Activated T-cell treated with anti-CD3 and anti-CD28 coated beads, Interleukin-2, amount 50 U/mL, for 24 hours (primary cell): Measurements from ENCODE around the gene SLC39A7.

Source experiments
- DNase-seq: peaks from one replicate; pipeline ENCODE4 v3.0.0-alpha.2; 2020
- H3K27ac Mint-ChIP-seq: 2 replicates; pipeline ENCODE4 v1.8.0; 2020; ENCODE audit warnings: mild to moderate bottlenecking, mixed read lengths
- H3K27me3 Mint-ChIP-seq: 2 replicates; pipeline ENCODE4 v1.8.0; 2020; ENCODE audit warnings: mixed read lengths
- H3K36me3 Mint-ChIP-seq: 2 replicates; pipeline ENCODE4 v1.8.0; 2020; ENCODE audit warnings: low read depth, mixed read lengths
- H3K4me1 Mint-ChIP-seq: 2 replicates; pipeline ENCODE4 v1.8.0; 2020; ENCODE audit warnings: low read depth, mixed read lengths
- H3K4me3 Mint-ChIP-seq: 2 replicates; pipeline ENCODE4 v1.8.0; 2020; ENCODE audit warnings: mild to moderate bottlenecking, moderate library complexity, mixed read lengths
- H3K9me3 Mint-ChIP-seq: 2 replicates; pipeline ENCODE4 v1.8.0; 2020; ENCODE audit warnings: mixed read lengths

SLC39A7 gene

DNA sequence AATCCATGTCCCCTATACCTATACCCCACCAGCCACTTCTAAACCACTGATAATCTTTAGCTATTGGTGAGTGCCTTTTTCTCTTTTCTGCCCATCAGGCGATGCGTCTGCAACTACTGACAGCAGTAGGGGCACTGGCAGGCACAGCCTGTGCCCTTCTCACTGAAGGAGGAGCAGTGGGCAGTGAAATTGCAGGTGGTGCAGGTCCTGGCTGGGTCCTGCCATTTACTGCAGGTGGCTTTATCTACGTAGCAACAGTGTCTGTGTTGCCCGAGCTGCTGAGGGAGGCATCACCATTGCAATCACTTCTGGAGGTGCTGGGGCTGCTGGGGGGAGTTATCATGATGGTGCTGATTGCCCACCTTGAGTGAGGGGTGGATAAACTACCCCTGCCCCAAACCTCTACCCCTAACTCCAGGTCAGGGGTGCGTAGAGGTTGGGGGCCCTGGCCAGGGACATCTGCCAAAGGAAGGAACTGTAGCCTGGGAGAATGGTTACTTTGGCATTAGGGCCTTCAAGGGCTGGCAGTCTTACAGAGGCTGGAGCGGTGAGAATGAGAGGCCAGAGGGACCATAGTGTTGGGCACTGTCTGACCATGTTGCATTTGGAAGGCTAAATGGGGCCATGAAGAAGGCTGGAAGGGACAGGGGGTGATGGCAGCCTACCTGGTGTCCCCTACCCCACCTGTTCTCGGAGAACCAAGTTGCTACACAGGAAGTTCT, 2.9 kb downstream of the SLC39A7 start:
- peaks cover 67% of the 10 kb centered on the region for H3K4me1 Mint-ChIP-seq
- no peaks in the 10 kb centered on the region for H3K27me3 Mint-ChIP-seq
- peak overlapping the region; percentile 98 for H3K4me3 Mint-ChIP-seq
- H3K36me3 Mint-ChIP-seq = peaks cover 65% of the 10 kb centered on the region
- no peak for DNase-seq
- no peaks in the 10 kb centered on the region for H3K9me3 Mint-ChIP-seq
- peak overlapping the region; percentile 99 for H3K27ac Mint-ChIP-seq

DNA sequence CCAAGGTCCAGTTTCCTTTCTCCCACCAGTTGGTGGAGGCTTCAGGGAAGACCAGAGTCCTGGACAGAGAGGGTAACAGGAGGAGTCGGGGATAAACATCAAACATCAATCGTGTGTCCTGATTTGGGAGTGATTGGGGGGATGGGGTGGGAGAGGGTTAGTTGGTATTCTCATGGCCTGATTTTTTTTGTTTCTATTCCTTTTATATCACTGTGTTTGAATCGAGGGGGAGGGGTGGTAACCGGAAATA, 3.4 kb downstream of the SLC39A7 start:
- Mint-ChIP-seq H3K27me3 (no peaks in the 10 kb centered on the region), H3K36me3 (peaks cover 67% of the 10 kb centered on the region), H3K4me1 (peaks cover 66% of the 10 kb centered on the region), H3K4me3 (peak overlapping the region; percentile 83), H3K27ac (peak overlapping the region; percentile 99), H3K9me3 (no peaks in the 10 kb centered on the region)
- DNase-seq = no peak

DNA sequence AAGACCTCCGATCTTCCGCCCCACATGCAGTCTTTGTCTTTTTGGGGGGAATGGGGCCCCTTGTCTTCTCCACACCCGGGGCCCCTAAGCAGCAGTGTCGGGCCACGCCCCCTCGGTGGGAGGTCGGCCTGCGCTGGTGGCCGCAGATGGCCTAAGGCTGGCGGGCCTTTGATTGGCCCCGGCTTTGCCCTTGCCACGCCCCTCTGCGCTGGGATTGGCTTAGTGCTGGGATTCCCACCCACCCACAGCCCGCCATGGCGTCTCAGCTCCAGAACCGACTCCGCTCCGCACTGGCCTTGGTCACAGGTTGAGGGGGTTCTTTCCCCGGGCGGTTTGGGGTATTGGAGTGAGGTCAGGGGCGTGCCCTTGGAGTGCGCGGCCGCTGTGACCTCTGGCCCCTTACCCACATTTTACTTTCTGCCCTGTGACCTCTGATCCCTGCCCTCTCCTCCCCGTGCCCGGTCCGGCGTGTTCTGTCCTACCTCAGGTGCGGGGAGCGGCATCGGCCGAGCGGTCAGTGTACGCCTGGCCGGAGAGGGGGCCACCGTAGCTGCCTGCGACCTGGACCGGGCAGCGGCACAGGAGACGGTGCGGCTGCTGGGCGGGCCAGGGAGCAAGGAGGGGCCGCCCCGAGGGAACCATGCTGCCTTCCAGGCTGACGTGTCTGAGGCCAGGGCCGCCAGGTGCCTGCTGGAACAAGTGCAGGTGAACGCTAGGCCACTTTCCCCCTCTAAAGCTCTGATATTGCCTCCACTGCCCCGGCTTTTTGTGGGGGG, 3.9 kb downstream of the SLC39A7 start, which contains the start of gene HSD17B8:
TSS of gene HSD17B8 (plus strand) at position 241 of the 776 bp plus-strand sequence. CDS start at position 255, 14 bp downstream.
- Mint-ChIP-seq H3K9me3 (no peaks in the 10 kb centered on the region), H3K4me1 (peaks cover 66% of the 10 kb centered on the region), H3K27ac (peak within 1 kb of the TSS; percentile 99), H3K27me3 (no peaks in the 10 kb centered on the region), H3K36me3 (peaks cover 68% of the 10 kb centered on the region), H3K4me3 (peak within 1 kb of the TSS; percentile 83)
- peak; percentile 94 for DNase-seq

GRCh38 chr6:33205191-33206026, 4.7 kb downstream of the SLC39A7 start:
- peak; percentile 75 for DNase-seq
- Mint-ChIP-seq H3K4me1 (peaks cover 73% of the 10 kb centered on the region), H3K4me3 (peak overlapping the region; percentile 83), H3K9me3 (no peaks in the 10 kb centered on the region), H3K36me3 (peaks cover 71% of the 10 kb centered on the region), H3K27me3 (no peaks in the 10 kb centered on the region), H3K27ac (peak overlapping the region; percentile 99)

DNA sequence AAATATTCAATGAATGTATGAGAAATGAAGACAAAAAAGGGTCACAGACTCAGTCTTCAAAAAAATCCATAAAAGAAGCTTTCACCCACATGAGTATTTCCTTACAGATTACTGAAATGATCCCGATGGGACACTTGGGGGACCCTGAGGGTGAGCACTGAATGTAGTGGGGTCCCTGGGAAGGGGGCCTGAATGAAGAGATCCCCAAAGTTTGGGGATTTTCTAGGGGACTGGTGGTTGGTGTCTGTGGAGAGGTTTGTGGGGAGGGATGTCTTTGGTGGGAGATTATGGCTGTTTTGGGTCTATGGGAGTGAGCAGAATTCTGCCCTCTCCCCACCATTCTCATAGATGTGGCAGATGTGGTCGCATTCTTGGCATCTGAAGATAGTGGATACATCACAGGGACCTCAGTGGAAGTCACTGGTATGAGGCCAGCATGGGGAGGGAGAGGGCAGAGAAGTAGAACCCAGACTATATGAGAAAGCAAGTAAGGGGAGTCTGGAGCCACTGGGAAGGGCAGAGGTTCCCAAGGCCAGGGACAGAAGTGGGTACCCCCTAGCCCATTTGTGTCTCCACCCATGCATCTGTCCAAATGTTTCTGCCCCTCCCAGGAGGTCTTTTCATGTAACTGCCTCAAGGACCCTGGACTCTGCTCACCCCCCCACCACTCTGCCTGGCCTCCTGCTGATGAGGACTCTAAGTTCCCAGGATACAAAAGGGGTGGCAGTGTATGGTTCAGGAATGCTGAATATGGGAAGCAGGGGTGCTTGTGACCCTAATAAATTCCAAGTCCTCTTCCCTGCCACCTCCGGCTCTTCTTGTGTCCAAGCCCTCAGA, 5.6 kb downstream of the SLC39A7 start:
- Mint-ChIP-seq H3K4me3 (peak overlapping the region; percentile 83), H3K4me1 (peaks cover 71% of the 10 kb centered on the region), H3K27ac (peak overlapping the region; percentile 99), H3K36me3 (peaks cover 70% of the 10 kb centered on the region), H3K27me3 (no peaks in the 10 kb centered on the region), H3K9me3 (no peaks in the 10 kb centered on the region)
- DNase-seq = no peak

DNA sequence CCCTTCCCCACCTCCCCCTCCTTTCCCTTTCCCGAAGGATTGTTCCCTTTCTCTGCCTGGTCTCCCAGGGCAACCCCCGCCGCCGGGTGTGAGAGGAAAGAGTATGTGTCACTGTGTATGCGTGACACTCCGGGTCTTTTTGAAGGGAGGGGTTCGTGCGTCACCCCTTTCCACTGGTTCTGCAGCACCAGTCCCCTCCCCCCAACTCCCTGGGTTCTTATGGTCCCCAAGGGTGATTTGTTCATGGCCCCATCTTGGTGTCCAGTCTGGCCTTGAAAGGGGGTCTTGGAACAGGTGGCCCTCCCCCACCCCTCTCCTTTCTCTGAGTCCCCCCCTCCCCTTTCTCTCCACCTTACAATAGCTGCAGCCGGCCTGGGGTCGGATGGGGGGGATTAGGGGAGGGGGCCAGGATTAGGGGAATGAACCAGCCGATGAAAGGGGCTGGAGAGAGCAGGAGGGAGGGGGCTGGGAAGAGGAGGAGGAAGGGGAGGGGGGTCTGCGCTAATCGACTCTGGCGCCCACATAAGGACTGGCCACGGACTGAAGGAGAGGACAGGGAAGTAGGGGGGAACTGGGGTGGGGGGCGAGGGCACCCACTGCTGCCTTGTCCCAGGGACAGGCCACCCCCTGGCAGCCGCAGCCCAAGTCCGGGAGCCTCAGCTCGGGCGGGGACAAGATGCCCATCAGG, 6.3 kb downstream of the SLC39A7 start:
- Mint-ChIP-seq H3K27ac (peak overlapping the region; percentile 99), H3K4me3 (peak overlapping the region; percentile 83), H3K36me3 (peaks cover 68% of the 10 kb centered on the region), H3K4me1 (peaks cover 64% of the 10 kb centered on the region), H3K9me3 (no peaks in the 10 kb centered on the region), H3K27me3 (no peaks in the 10 kb centered on the region)
- DNase-seq = no peak

- DNase-seq = no peak
- Mint-ChIP-seq H3K9me3 (no peaks in the 10 kb centered on the region), H3K27me3 (peaks cover 2% of the 10 kb centered on the region), H3K36me3 (peaks cover 68% of the 10 kb centered on the region), H3K27ac (peak overlapping the region; percentile 85), H3K4me3 (peak overlapping the region; percentile 81), H3K4me1 (peaks cover 60% of the 10 kb centered on the region)
Observed at GRCh38 chr6:33207552-33208090, 7.0 kb downstream of the SLC39A7 start.

- Mint-ChIP-seq H3K27ac (peak within 1 kb of the TSS; percentile 85), H3K36me3 (peaks cover 61% of the 10 kb centered on the region), H3K4me3 (peak within 1 kb of the TSS; percentile 81)
Observed at GRCh38 chr6:33208091-33208967, 7.7 kb downstream of the SLC39A7 start, which contains the start of gene RING1. Gene RING1, plus strand, starts transcription at chr6:33208500. Its CDS starts 323 bp downstream, at chr6:33208823.

DNA sequence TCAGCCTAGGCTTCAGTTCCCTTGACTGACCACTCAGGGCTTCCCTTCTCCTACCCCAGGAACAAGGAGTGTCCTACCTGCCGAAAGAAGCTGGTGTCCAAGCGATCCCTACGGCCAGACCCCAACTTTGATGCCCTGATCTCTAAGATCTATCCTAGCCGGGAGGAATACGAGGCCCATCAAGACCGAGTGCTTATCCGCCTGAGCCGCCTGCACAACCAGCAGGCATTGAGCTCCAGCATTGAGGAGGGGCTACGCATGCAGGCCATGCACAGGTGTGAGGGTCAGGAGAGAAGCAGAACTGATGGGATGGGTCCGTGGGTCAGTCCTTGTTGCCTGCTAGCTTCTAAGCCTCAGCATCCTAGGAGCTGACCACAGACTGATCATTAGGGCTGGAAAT, 9.2 kb downstream of the SLC39A7 start:
- peaks cover 48% of the 10 kb centered on the region for H3K36me3 Mint-ChIP-seq
- no peak overlapping the region for H3K27ac Mint-ChIP-seq
- peaks cover 61% of the 10 kb centered on the region for H3K4me1 Mint-ChIP-seq
- H3K4me3 Mint-ChIP-seq = peak overlapping the region; percentile 81
- peaks cover 21% of the 10 kb centered on the region for H3K27me3 Mint-ChIP-seq
- no peaks in the 10 kb centered on the region for H3K9me3 Mint-ChIP-seq
- DNase-seq = no peak

More at GRCh38 chr6:33208091-33208967, 7.7 kb downstream of the SLC39A7 start, which contains the start of gene RING1:
- Mint-ChIP-seq H3K9me3 (no peaks in the 10 kb centered on the region), H3K4me1 (peaks cover 60% of the 10 kb centered on the region), H3K27me3 (peaks cover 9% of the 10 kb centered on the region)
- DNase-seq = peak; percentile 92

- Mint-ChIP-seq H3K4me3 (no peak overlapping the region), H3K27me3 (peaks cover 31% of the 10 kb centered on the region), H3K36me3 (peaks cover 39% of the 10 kb centered on the region), H3K27ac (no peak overlapping the region), H3K9me3 (no peaks in the 10 kb centered on the region), H3K4me1 (peaks cover 57% of the 10 kb centered on the region)
- DNase-seq = no peak
Observed at GRCh38 chr6:33211136-33211535, 10.5 kb downstream of the SLC39A7 start.

GRCh38 chr6:33211666-33212422, 11.2 kb downstream of the SLC39A7 start:
- Mint-ChIP-seq H3K9me3 (no peaks in the 10 kb centered on the region), H3K27ac (no peak overlapping the region), H3K4me1 (peaks cover 52% of the 10 kb centered on the region), H3K4me3 (no peak overlapping the region), H3K36me3 (peaks cover 39% of the 10 kb centered on the region), H3K27me3 (peaks cover 35% of the 10 kb centered on the region)
- DNase-seq = no peak

DNA sequence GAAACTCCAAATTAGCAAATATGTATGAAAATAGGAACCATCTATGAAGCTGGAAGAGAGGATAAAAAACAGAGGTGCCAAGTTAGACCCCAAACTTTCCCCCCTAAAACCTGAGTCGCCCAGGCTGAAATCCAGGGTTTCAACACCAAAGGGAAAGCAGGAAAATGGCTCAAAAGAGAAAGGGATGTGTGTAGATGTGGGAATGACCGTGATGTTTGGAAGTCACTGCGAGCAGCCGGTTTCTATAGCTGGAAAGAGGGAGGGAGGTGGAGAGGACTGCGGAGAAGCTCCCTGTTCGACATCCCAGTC, 12.1 kb downstream of the SLC39A7 start:
- peak overlapping the region; percentile 65 for H3K4me3 Mint-ChIP-seq
- H3K36me3 Mint-ChIP-seq = peaks cover 37% of the 10 kb centered on the region
- DNase-seq = no peak
- no peaks in the 10 kb centered on the region for H3K9me3 Mint-ChIP-seq
- H3K4me1 Mint-ChIP-seq = peaks cover 51% of the 10 kb centered on the region
- peaks cover 39% of the 10 kb centered on the region for H3K27me3 Mint-ChIP-seq
- H3K27ac Mint-ChIP-seq = peak overlapping the region; percentile 41
